Posterior vena cava (tissue), 2 donors: ENCODE measurements around the gene LMOD1. TPM values are rescaled to one million over a fixed set of nuclear protein-coding genes. Genes with fewer than 3 reads are reported as not detected.
"Not testable (repeated sequence)": the region's sequence is repeated elsewhere in the genome, so short reads cannot be mapped to it uniquely, and the experiment has no call there.

Source experiments
- DNase-seq: peaks from one replicate; pipeline ENCODE4 v3.0.0-alpha.2; 2020; ENCODE audit warnings: low spot score
- intact Hi-C, 2 donors: fragments of 100-400 bp; cut with DNase I; formaldehyde crosslinking; loops; one replicate each; pipeline versions ENCODE4 v1.14.1 to v1.14.2; 2022 to 2023
- total RNA-seq, 2 donors: library from RNA; stranded (reverse); fragmentation: NEBNext Ultra II Directional; extraction: Animal tissue kit (Norgen Biotek cat#: 25700); gene quantifications; one replicate each; pipeline ENCODE4 v1.2.1, GENCODE V29; 2021
- donor health status: DM: yes; HTN: yes; CAD: no.
- donor health status: DM: yes; HTN: yes; CAD: no.

Gene LMOD1
- total RNA-seq, 2 donors from 2014 or later: 297 to 440 TPM

DNA sequence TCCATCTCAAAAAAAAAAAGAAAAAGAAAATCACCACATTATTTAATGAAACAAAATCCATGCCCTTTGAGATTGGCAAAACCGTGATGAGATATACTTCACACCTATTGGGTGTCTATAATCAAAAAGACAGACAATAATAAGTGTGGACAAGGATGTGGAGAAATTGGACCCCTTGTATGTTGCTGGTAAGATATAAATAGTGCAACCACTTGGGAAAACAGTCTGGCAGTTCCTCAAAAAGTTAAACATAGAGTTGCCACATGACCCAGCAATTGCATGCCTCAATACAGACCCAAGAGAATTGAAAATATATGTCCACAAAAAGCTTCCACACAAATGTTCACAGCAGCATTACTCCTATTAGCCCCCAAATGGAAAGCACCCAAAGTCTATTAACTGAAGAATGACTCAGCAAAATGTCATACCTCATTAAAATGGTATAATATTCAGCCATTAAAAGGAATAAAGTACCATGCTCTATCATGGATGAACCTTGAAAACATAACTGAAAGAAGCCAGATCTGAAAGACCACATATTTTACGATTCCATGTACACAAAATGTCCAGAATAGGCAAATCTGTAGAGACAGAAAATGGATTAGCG lies 24.3 kb downstream of the LMOD1 start:
- intact Hi-C loops: no loop called here

DNA sequence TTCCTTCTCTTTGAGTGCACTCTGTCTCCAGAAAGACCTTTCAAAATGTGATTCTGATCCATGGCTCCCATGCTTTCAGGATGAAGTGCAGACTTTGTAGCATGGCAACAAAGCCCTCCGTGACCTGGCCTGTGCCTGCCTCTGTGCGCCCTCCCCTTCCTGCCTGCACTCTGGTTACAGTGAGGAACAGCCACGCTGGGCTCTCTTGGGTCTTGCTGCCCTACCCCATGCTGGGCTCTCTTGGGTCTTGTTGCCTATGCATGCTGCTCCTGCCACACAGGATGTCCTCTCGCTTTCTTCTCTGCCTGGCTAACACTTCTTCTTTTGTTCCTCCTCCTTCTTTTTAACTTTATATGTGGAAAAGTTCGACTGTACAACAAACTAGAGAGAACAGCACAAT lies 28.0 kb downstream of the LMOD1 start:
- intact Hi-C loops: loop anchor here in 1 of 2 donors (1.0 kb wide), 1 partner anchor 33 kb away; no protein-coding TSS in a partner anchor
- DNase-seq: no peak

More for the DNA sequence above, 24.3 kb downstream of the LMOD1 start:
- no peak for DNase-seq

DNA sequence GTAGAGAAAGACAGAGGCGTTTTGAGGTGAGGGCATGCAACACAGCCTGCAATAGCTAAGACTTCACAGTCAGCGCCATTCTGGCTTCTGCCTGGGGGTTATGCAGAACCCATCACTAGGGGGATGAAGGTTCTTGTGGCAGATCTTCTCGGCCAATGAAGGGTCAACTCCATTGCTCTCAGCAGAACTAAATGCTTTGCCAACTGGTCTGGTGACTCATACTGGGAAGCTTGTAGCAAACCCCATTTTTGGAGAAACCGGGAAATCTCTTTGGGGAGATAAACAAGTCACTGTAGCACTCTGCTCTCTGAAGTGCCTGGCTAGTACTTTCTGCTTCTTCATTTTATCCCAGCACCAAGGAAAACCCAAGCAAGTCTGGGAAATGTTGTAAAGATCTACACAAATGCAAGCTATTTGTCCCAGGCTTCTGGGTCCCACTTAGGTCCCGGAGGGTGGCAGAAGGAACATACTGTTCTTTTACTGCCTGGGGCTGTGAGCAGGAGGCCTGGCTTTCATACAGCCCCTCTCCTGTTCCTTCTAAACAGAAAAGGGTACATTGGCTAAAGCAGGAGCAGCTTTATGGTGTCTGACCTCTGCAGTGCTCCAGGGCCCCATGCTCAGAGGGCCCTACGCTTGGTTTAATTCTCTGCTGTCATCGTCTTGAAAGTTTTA lies 28.9 kb downstream of the LMOD1 start:
- intact Hi-C loops: loop anchor here in 1 of 2 donors (1.0 kb wide), 1 partner anchor 32 kb away; no protein-coding TSS in a partner anchor
- DNase-seq: no peak

DNA sequence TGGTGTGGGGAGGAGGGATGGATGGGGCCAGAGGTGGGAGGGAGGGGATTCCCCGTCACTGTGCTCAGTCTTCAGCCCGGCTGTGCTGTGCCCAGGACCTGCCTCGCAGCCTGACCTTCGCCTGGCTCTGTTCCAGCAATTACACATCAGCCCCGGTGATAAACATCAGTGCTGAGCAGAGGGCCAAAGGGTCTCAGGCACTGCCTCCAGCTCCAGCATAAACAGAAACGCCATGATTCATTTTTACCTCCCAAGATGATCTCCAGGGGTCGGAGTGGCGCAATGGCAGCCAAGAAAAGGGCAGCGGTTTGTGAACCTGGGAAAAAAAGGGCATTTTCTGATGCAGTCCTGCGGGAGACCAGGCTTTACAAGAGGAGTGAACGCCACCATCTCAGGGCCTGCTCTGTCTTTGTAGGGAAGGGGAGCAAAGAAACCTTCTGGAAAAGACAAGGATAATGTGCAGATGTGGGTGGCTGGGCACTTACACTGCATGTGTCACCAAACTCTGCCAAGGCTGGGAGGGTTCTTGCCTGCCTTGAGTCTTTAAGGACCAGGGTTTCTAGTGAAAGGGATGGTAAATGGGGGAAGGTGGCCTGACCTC lies 29.6 kb downstream of the LMOD1 start:
- intact Hi-C loops: no loop called here
- peak; percentile 94 for DNase-seq

DNA sequence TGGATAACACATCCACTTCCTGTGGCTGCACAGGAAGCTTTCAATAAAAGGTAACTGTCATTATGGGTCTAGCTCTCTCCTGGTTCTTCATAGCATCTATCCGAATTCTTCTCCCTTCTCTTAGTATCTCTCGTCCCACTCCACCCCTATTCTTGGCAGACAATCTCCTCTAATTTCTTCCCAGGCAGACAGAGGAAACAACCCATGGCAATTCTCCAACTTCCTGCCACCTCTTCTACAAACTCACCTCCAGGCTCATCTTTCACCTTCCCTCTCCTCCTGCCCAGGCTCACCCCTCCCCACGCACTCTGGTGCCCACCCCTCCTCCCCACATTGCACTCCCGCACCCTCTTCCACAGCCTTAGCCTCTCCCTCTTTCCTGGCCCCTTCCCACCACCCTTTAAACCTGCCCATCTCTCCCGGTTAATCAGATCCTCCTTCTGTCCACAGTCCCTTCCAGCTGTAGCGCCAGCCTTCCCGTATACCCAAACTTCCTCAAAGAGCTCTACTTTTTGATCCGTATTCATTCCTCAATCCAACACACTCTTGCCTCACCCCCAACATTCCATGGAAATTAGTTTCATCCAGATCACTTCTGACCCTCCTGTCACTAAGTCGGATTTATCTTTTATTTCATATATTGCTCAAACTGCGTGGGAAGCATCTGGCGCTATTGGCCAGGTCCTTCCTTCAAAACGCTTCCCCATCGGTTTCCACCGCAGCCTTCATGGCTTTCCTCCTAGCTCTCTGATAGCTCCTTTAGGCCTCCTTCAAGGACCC lies 31.7 kb downstream of the LMOD1 start:
- intact Hi-C loops: no loop called here
- DNase-seq: no peak

DNA sequence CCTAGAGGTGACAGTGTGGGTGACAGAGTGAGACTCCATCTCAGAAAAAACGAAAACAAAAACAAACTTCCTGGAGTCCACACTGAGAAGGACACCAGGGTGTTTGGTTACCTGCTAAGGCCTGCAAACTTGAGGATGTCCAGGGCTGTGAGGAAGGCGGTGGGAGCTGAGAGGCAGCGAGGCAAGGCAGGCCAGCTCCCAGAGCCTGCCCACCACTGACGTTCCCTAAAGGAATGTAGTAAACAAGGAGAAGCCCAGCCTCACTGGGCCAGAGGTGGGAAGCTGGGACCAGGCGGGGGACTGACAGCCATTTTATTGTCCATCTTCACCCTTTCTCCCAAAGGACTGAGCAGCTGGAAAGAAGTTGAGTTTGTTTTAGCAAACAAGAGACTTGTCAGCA lies 33.5 kb downstream of the LMOD1 start:
- intact Hi-C loops: no loop called here
- no peak for DNase-seq

DNA sequence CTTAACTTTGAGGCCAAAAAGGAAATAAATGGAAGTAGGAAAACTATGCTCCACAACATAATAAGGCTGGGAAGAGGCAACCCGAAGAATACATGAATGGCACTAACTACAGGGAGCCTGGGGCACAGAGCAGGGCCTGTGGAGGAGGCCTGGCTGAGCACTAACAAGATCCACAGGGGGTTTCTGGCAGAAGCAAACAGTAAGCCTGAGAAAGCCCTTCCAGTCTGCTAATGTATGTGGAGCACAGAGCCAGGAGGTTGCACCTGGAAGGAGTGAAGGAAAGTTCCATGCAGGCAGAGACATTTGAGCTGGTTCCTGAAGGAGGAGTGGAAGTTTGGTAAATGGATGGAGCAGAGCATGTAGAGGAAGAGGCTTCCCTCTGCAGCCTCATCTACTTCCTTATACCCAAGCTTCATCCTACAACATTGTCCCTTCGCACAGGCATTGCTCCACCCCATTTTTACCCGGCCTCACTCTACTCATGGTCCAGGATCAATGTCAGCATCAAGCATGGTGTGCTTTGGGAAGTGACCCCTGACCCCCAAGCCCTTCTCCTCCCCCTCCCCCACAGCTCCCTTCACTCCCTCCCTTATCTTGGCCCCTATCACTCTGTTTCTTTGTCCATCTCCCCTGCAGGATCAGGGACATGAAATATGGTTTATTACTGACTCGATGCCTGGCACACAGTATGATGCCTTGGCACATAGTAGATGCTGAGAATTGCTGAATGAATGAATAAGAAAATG lies 34.3 kb downstream of the LMOD1 start:
- intact Hi-C loops: no loop called here
- DNase-seq: no peak

DNA sequence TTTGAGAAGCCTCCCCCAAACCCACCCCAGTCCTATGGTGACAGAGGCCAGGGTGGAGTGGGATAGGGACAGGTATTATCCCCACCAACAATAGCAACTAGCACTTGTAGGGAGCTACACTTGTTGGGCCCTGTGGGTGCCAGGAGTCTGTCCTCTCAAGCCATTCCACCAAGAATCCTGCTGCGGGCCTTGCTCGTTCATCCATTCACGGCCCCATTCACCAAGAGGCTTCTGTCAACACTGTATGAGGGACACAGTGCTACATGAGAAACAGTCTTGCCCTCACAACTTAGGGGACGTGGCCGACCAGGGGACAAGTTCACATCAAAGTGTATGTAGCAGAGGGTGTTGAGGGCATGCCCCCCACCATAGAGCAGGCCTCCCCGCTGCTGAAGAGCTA lies 38.7 kb downstream of the LMOD1 start:
- DNase-seq: no peak
- intact Hi-C loops: no loop called here

DNA sequence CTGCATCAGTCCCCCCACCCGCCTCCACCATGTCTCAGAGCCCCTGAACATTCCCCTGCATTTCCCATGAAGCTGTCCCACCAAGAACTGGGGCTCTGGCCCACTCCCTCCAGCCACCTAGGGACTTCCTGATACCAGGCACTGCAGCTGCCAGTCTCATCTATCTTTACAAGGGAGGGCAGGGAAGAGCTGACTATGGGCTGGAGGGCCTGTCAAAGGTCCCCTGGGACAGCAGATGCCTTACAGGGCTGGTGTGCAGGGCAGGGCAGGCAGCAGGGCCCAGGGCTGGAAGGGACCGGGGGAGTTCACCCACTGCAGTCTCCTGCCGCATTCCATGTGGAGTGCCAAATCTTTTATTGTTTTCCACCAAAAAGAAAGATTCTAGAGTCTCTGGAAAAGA lies 40.0 kb downstream of the LMOD1 start:
- intact Hi-C loops: no loop called here
- no peak for DNase-seq

DNA sequence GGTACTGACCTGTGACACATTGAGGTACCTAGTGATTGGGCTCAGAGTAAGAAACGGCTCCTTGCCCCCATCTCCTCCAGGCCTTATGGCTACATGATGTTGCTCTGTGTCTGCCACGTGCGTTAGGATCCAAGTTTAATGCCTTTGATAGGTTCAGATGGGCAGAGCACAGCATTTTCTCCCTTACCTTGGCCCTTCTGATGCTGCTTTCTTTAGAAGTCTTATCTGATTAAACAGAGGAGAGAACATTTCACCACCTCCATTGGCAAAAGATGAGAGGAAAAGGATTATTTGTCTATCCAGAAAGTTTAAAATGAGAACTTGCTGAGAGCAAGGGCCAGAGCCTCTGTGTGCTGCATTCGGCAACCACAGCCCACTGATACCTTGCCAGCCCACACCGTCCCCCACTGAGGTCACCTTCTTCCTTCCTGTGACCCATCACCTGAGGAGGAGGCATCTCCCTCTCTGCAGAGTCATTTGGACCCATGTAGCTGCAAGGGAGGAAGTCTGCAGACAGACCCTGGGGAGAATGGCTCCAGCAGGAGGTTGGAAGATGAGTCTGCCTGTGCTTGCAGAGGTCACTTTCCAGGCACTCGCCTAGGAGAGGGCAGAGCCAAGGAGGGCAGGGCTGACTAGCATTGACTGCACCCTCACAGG lies 41.0 kb downstream of the LMOD1 start:
- intact Hi-C loops: no loop called here
- DNase-seq: no peak

DNA sequence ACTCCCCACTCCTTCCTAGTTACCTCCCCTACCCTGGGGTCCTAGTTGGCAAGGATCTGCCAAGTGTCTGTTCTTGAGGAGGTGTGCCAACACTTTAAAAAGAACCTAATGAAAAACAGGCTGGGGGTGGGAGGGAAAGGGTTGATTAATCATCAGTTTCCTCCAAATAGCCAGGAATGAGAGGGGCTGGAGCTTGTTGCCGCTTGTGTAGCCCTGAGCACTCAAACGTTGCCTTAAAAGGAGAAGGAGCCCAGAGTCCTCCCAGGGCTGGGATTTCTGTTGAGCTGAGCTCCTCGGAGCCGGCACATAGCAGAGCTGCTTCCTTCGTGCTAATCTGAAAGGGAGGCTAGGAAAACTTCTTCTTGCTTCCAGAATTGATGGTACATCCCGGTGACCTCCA lies 41.8 kb downstream of the LMOD1 start:
- intact Hi-C loops: no loop called here
- DNase-seq: no peak

DNA sequence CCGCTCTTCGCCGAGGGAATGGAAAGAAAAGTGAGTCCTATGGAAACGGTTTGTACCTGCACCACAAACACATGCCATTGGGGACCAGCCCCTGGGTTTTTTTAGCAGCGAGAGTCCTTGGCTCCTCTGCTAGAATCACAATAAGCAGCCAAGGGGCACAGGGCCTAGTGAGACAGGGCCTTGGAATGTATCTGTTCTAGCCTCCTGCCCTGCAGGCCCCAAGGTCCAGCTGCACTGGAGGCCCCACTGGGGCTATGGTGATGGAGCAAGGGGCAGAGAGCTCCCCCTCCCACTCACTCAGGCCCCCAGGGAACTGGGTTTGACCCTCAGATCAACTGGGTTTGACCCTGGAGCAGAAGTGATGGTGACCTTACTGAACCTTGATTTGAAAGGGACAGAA lies 43.2 kb downstream of the LMOD1 start:
- intact Hi-C loops: no loop called here
- DNase-seq: peak; percentile 87

DNA sequence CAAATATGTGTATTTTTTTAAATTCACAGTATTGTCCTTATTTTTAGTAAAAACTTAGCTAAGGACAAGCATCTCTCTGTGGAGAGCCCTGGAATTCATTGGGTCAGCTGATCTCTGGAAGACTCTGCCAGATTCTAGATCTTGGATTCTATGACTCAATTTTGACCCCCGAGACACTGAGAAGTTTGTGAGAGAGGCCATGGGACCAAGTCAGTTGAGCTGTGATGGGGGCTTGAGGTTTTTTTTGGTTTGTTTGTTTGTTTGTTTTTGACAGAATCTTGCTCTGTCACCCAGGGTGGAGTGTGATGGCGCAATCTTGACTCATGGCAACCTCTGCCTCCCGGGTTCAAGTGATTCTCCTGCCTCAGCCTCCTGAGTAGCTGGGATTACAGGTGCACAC lies 44.1 kb downstream of the LMOD1 start:
- intact Hi-C loops: no loop called here
- no peak for DNase-seq

DNA sequence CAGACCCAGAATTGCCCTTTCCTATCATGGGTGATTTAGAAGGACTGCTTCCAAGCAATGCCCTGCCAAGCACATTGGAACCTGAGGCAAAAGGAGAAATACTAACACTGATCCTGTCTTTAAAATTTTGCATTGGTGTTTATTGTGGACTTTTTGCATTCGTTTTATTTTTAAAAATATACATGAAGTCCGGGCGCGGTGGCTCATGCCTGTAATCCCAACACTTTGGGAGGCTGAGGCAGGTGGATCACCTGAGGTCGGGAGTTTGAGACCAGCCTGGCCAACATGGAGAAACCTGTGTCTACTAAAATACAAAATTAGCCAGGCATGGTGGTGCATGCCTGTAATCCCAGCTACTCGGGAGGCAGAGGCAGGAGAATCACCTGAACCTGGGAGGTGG lies 45.3 kb downstream of the LMOD1 start:
- intact Hi-C loops, DNase-seq: not testable (repeated sequence)

DNA sequence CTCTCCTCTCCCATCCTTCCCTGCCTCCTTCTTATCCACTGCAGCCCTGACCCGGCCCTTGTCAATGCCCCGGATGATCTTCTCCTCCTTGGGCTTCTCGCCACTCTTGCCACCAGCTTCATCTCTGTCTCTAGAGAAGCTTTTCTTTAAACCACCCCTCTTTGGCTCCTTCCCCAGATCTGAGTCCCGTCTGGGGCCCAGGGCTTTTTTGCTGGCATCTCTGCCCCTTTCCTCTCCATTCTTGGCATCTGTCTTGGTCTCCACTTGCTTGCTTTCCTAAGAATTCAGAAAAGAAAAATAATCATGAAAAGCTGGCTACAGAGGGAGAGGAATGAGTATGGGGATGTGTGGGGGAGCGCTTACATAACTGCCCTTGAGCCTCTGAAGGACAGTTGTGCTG lies 45.9 kb downstream of the LMOD1 start:
- no peak for DNase-seq
- intact Hi-C loops: no loop called here

DNA sequence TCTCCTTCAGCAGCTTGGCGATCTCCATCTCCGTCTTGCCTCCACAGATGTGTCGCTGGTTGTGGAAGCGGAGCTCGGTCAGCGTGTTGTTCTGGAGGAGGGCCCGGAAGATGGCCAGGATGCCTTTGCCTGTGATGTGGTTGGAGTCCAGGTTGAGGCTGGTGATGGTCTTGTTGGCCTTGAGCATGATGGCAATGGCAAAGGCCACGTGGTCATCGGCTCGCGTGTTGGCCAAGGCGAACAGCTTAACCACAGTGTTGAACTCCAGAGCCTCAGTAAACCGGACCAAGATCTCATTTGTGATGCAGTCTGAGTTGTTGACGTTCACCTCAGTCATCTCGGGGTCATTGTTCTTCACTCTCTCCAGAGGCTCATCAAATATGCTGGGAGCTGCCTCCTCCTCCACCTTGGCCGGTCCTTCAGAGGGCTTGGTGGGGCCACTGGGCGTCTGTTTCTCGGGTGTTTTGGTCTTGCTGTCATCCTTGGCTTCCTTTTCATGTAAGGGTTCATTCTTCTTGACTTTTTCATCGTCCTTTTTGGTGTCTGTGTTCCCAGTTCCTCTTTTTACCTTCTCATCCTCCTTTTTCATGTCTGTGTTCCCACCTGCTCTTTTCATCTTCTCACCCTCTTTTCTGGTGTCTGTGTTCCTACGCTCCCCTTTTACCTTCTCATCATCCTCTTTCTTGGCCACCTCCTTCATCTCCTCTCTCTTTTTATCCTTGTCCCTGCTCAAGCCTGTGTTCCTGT lies 46.5 kb downstream of the LMOD1 start:
- intact Hi-C loops: loop anchor here in 1 of 2 donors (5.0 kb wide), 1 partner anchor 42 kb away; no protein-coding TSS in a partner anchor
- DNase-seq: no peak

DNA sequence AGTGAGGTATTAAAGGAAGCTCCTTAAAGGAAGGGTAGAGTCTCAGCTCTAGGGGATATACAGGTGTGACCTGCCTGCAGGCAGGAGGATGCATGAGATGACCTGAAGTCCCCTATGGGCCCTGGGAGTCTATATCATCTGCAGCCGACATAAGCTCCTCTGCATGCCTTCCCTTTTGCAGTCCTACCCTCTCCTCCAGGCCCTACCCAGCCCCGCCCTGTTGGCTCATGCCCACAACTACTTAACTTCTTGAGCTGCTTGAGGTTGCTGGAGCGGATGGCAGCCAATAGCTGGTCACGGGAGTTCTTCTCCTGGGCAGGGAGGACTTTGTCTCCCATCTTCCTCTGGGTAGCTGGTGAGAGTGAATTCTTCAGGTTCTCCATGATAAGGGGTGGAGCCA lies 47.4 kb downstream of the LMOD1 start:
- intact Hi-C loops: loop anchor here in 1 of 2 donors (5.0 kb wide), 1 partner anchor 43 kb away; no protein-coding TSS in a partner anchor
- no peak for DNase-seq
